CD4-positive, CD25-positive, alpha-beta regulatory T cell (primary cell): ENCODE data around the gene GPR137. TPM values are rescaled to one million over a fixed set of nuclear protein-coding genes. Genes with fewer than 3 reads are reported as not detected.
"Not testable (repeated sequence)": the region's sequence is repeated elsewhere in the genome, so short reads cannot be mapped to it uniquely, and the experiment has no call there.

ENCODE experiments used
- ATAC-seq, 2 donors: fragments of 150-1000 bp; cut with Tn5 transposase; one replicate each; pipeline ENCODE4 v1.10.0; 2021; ENCODE audit warnings: low read depth in 2 of 2, moderate number of reproducible peaks in 2 of 2, moderate library complexity in 1 of 2
- DNase-seq, 3 donors: peaks; one replicate each; pipeline versions ENCODE4 v3.0.0 to v3.0.0-alpha.2; 2012 to 2022; ENCODE audit warnings: mixed read lengths in 1 of 3
- H3K27ac ChIP-seq: one replicate; pipeline ENCODE4 v1.7.0; 2013; ENCODE audit warnings: mild to moderate bottlenecking, low read length; ENCODE audit not compliant: insufficient read depth, poor library complexity, severe bottlenecking
- H3K27me3 ChIP-seq: one replicate; pipeline ENCODE4 v1.7.0; 2013; ENCODE audit warnings: low read length; ENCODE audit not compliant: control insufficient read depth, insufficient read depth
- H3K36me3 ChIP-seq: one replicate; pipeline ENCODE4 v1.7.0; 2013; ENCODE audit warnings: mild to moderate bottlenecking, low read length, moderate library complexity; ENCODE audit not compliant: control insufficient read depth, insufficient read depth
- H3K4me1 ChIP-seq: 2 replicates; pipeline ENCODE4 v1.7.0; 2013; ENCODE audit warnings: mild to moderate bottlenecking, low read length; ENCODE audit not compliant: insufficient read depth, control insufficient read depth, poor library complexity, severe bottlenecking
- H3K4me3 ChIP-seq: one replicate; pipeline ENCODE4 v1.7.0; 2013; ENCODE audit warnings: low read depth, mild to moderate bottlenecking, low read length, moderate library complexity
- H3K9me3 ChIP-seq, 2 experiments: 1 replicate in 1 of 2; 2 replicates in 1 of 2; pipeline ENCODE4 v1.7.0; 2013; ENCODE audit warnings: low read length in 2 of 2, mild to moderate bottlenecking in 1 of 2, moderate library complexity in 1 of 2; ENCODE audit not compliant: control insufficient read depth in 2 of 2
- H3K27ac Mint-ChIP-seq, 3 donors: one replicate each; pipeline ENCODE4 v1.8.0; 2020 to 2022; ENCODE audit warnings: mild to moderate bottlenecking in 3 of 3, mixed read lengths in 3 of 3, moderate library complexity in 2 of 3
- H3K27me3 Mint-ChIP-seq: one replicate; pipeline ENCODE4 v1.8.0; 2022; ENCODE audit warnings: mild to moderate bottlenecking, mixed read lengths
- H3K36me3 Mint-ChIP-seq: one replicate; pipeline ENCODE4 v1.8.0; 2020; ENCODE audit warnings: mixed read lengths
- H3K4me1 Mint-ChIP-seq, 4 donors: one replicate each; pipeline ENCODE4 v1.8.0; 2020 to 2022; ENCODE audit warnings: mixed read lengths in 4 of 4, mild to moderate bottlenecking in 1 of 4
- H3K4me3 Mint-ChIP-seq, 4 donors: one replicate each; pipeline ENCODE4 v1.8.0; 2020 to 2022; ENCODE audit warnings: mild to moderate bottlenecking in 4 of 4, mixed read lengths in 4 of 4, moderate library complexity in 3 of 4
- H3K9me3 Mint-ChIP-seq, 7 donors: one replicate each; pipeline ENCODE4 v1.8.0; 2020 to 2022; ENCODE audit warnings: mixed read lengths in 7 of 7, mild to moderate bottlenecking in 3 of 7, moderate library complexity in 2 of 7
- polyA plus RNA-seq, 4 donors: library from polyadenylated mRNA; unstranded; fragments of 300-500 nt; fragmentation: Illumina TruSeq; gene quantifications; one replicate each; pipeline ENCODE4 v1.2.3, GENCODE V29; 2021
- total RNA-seq: library from RNA; stranded (reverse); gene quantifications from one replicate; pipeline ENCODE4 v1.2.3, GENCODE V29; 2022

The GPR137 gene
- total and polyA plus RNA-seq, 5 donors from 2014 or later: 4.1 to 26.0 (median 6.5) TPM

DNA sequence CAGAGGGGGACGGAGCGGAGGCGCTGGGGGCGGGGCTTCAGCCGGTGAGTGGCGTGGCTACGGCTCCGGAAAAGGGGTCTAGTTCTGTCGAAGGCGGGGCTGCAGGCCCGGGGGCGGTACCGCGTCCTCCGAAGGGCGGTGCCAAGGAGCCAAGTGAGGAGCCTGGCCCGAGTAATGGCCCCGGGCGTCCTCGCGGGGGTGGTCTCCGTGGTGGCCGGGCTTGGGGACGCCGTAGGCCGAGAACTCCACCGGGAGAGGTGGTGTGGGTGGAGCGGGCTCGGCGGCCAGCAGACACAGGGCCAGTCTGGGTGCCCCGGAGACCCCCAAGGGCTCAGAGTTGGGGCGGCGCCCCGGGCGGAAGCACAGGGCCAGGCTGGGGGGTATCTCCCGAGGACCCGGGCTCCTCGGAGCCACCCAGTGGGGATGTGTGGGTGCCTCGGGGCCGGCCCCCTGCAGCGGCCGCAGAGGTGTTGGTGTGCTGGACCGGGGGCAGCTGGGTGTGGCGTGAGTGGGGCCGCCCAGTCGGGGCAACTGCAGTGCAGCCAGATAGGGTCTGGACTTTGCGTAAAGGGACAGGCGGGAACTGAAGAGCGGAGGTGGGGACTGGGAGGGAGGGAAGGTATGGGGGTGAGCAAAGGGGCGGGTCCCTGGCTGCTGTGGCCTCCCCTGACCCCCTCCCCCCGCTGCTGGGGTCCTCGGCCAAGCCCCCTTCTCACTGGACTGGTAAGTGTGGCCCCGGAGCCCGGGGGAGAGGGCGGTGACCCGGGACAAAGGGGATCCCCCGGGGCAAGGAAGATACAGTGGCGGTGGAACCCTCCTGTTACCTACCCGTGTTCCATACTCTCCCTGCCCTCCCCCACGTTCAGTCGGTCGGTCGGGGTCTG, 43.9 kb upstream of the GPR137 start:
- Mint-ChIP-seq H3K4me3 (peak overlapping the region; percentile 87 to 98 (median 94)), H3K4me1 (peaks cover 0 to 53% (median 20%) of the 10 kb centered on the region in 4 donors), H3K27ac (peak overlapping the region; percentile 93 to 99 (median 98)), H3K27me3 (no peaks in the 10 kb centered on the region), H3K9me3 (no peaks in the 10 kb centered on the region), H3K36me3 (no peaks in the 10 kb centered on the region)
- Histone ChIP-seq H3K36me3 (peaks cover 4% of the 10 kb centered on the region), H3K27me3 (no peaks in the 10 kb centered on the region), H3K27ac (peak overlapping the region; percentile 100), H3K9me3 (no peaks in the 10 kb centered on the region), H3K4me3 (peak overlapping the region; percentile 7), H3K4me1 (peaks cover 45% of the 10 kb centered on the region)
- ATAC-seq: peak in 1 of 2 donors; percentile 0
- DNase-seq: peak in 1 of 3 donors; percentile 99

DNA sequence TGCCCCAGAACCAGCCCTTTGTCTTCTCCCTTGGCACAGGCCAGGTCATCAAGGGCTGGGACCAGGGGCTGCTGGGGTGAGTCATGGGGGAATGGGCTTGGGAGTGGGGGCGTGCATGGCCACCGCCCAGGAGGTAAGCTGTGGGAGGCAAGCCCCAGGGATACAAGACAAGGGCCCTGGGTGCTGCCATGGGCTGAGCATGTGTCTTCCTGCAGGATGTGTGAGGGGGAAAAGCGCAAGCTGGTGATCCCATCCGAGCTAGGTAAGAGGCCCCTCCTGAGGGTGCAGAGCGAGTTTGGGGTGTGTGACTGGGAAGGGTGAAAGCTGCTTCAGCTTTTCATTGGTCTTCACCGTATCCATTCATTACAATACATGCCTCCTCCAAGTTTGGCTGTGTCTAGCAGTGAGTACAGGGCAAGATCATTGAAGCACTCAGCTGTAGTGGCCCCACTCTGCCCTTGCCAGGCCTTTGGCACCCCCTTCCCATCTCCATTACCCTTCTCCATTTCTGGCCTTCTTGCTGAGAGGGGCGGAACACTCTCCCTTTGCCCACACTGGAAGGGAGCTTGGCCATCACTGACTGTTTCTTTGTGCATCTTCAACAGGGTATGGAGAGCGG, 42.3 kb upstream of the GPR137 start:
- Mint-ChIP-seq H3K4me1 (peaks cover 0 to 57% (median 25%) of the 10 kb centered on the region in 4 donors), H3K27ac (peak overlapping the region in 2 of 3 donors; percentile 15 to 44), H3K9me3 (peaks cover 0 to 2% (median 0%) of the 10 kb centered on the region in 7 donors), H3K4me3 (peak overlapping the region; percentile 68 to 79 (median 74)), H3K27me3 (no peaks in the 10 kb centered on the region), H3K36me3 (no peaks in the 10 kb centered on the region)
- Histone ChIP-seq H3K4me1 (peaks cover 57% of the 10 kb centered on the region), H3K27ac (no peak overlapping the region), H3K9me3 (no peaks in the 10 kb centered on the region), H3K36me3 (peaks cover 4% of the 10 kb centered on the region), H3K4me3 (no peak overlapping the region), H3K27me3 (no peaks in the 10 kb centered on the region)
- DNase-seq: no peak
- no peak for ATAC-seq

GRCh38 chr11:64244107-64244506, 41.5 kb upstream of the GPR137 start:
- Mint-ChIP-seq H3K27me3 (no peaks in the 10 kb centered on the region), H3K4me3 (peak overlapping the region; percentile 19 to 91 (median 62)), H3K9me3 (peaks cover 0 to 2% (median 0%) of the 10 kb centered on the region in 7 donors), H3K4me1 (peaks cover 0 to 57% (median 25%) of the 10 kb centered on the region in 4 donors), H3K27ac (peak overlapping the region in 1 of 3 donors; percentile 5), H3K36me3 (no peaks in the 10 kb centered on the region)
- H3K27ac ChIP-seq: no peak overlapping the region
- no peak for ATAC-seq
- H3K27me3 ChIP-seq: no peaks in the 10 kb centered on the region
- H3K4me3 ChIP-seq: no peak overlapping the region
- H3K36me3 ChIP-seq: peaks cover 4% of the 10 kb centered on the region
- H3K4me1 ChIP-seq: peaks cover 57% of the 10 kb centered on the region
- DNase-seq: no peak
- H3K9me3 ChIP-seq: no peaks in the 10 kb centered on the region

DNA sequence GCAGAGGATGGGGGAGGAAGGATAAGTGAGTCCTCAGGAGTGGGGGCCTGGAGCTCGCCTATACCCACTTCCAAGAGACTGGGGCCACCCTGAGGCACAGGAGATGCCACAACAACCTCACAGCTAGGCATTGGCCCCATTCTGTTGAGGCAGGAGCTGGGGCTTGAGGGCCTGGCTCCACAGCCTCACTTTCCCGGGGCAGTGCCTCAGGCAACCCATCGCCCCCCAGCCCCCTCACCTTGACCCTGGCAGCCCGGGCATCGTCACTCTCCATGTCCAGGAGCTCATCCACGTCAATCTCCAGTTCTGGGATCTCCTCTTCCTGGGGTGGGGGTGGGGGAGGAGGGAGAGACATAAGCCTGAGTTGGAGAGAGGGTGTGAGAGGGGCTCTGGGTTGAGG, 40.7 kb upstream of the GPR137 start:
- H3K36me3 ChIP-seq: peaks cover 4% of the 10 kb centered on the region
- peaks cover 55% of the 10 kb centered on the region for H3K4me1 ChIP-seq
- ATAC-seq: no peak
- H3K27ac Mint-ChIP-seq: peak overlapping the region in 2 of 3 donors; percentile 5 to 85
- no peaks in the 10 kb centered on the region for H3K27me3 Mint-ChIP-seq
- H3K9me3 ChIP-seq: no peaks in the 10 kb centered on the region
- peak overlapping the region; percentile 83 to 91 (median 86) for H3K4me3 Mint-ChIP-seq
- no peaks in the 10 kb centered on the region for H3K36me3 Mint-ChIP-seq
- no peaks in the 10 kb centered on the region for H3K27me3 ChIP-seq
- no peak overlapping the region for H3K4me3 ChIP-seq
- H3K9me3 Mint-ChIP-seq: peaks cover 0 to 2% (median 0%) of the 10 kb centered on the region in 7 donors
- no peak for DNase-seq
- peaks cover 0 to 53% (median 26%) of the 10 kb centered on the region in 4 donors for H3K4me1 Mint-ChIP-seq
- peak overlapping the region; percentile 55 for H3K27ac ChIP-seq

GRCh38 chr11:64245401-64245796, 40.2 kb upstream of the GPR137 start:
- H3K27me3 Mint-ChIP-seq: no peaks in the 10 kb centered on the region
- H3K4me1 ChIP-seq: peaks cover 54% of the 10 kb centered on the region
- H3K9me3 ChIP-seq: no peaks in the 10 kb centered on the region
- peak in 1 of 3 donors; percentile 52 for DNase-seq
- peak overlapping the region; percentile 83 to 91 (median 86) for H3K4me3 Mint-ChIP-seq
- no peak for ATAC-seq
- peaks cover 4% of the 10 kb centered on the region for H3K36me3 ChIP-seq
- peaks cover 0 to 2% (median 0%) of the 10 kb centered on the region in 7 donors for H3K9me3 Mint-ChIP-seq
- no peaks in the 10 kb centered on the region for H3K36me3 Mint-ChIP-seq
- H3K4me3 ChIP-seq: peak overlapping the region; percentile 37
- peak overlapping the region in 2 of 3 donors; percentile 5 to 85 for H3K27ac Mint-ChIP-seq
- no peaks in the 10 kb centered on the region for H3K27me3 ChIP-seq
- H3K4me1 Mint-ChIP-seq: peaks cover 0 to 51% (median 24%) of the 10 kb centered on the region in 4 donors
- peak overlapping the region; percentile 55 for H3K27ac ChIP-seq

DNA sequence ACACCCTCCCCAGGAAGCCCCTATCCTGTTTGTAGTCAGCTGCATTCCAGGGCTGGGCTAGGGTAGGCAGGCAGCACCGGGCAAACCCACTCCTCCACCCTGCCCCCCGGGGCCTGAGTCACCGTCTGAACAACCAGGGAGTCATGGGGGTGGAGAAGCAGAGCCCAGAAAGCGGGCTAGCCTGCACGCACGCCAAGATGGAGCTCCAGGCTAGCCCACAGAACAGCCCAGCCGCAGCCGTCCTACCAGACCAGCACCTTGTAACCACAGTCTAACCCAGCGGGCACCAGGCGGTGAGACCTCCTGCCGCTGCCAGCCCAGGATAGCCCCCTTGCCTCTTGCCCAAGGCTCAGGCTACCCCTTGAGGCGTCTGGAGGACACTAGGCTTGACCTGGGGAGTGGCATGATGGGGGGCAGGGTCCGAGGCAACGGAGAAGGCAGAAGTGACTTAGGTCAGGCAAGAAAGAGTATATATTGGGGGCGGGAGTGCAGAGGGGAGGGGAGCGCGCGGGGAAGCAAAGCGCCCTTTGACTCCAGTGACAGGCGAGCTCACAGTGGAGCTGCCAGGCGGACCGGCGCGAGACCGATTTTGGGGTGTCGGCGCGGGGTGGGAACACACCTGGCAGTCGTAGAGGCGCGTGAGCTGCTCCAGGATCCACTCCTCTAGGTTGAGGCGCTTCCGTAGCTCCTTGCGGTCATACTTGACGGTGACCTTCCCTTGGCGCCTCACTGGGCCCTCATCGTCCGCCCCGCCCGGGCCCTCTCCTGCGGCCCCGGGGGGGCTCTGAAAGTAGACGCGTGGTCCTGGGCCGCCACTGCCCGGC, 39.6 kb upstream of the GPR137 start:
- Histone ChIP-seq H3K27me3 (no peaks in the 10 kb centered on the region), H3K9me3 (no peaks in the 10 kb centered on the region), H3K4me3 (peak overlapping the region; percentile 37), H3K27ac (peak overlapping the region; percentile 55), H3K36me3 (peaks cover 4% of the 10 kb centered on the region), H3K4me1 (peaks cover 57% of the 10 kb centered on the region)
- peak; percentile 38 to 62 (median 50) for DNase-seq
- no peak for ATAC-seq
- H3K27me3 Mint-ChIP-seq: no peaks in the 10 kb centered on the region
- H3K4me3 Mint-ChIP-seq: peak overlapping the region; percentile 83 to 91 (median 86)
- peak overlapping the region in 2 of 3 donors; percentile 48 to 85 for H3K27ac Mint-ChIP-seq
- peaks cover 0 to 52% (median 21%) of the 10 kb centered on the region in 4 donors for H3K4me1 Mint-ChIP-seq
- H3K36me3 Mint-ChIP-seq: no peaks in the 10 kb centered on the region
- peaks cover 0 to 2% (median 0%) of the 10 kb centered on the region in 7 donors for H3K9me3 Mint-ChIP-seq

DNA sequence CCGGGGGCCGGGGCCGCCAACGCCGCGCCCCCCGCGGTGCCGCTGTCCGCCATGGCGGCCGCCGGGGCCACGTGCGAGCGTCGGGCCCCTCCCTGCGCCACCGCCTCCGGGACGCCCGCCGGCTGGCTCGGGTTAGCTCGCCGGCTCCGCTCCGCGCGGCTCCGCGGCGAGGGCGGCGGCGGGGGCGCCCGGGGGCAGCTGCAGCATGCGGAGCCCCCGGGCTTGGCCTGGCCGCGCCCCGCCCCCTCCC, 39.1 kb upstream of the GPR137 start:
- H3K27ac Mint-ChIP-seq, H3K4me3 ChIP-seq: not testable (repeated sequence)
- H3K4me1 Mint-ChIP-seq: peaks cover 0 to 49% (median 21%) of the 10 kb centered on the region in 4 donors

More for the DNA sequence above, 39.1 kb upstream of the GPR137 start:
- ATAC-seq: peak; percentile 4 to 17
- H3K36me3 ChIP-seq, H3K27ac ChIP-seq, H3K9me3 ChIP-seq, H3K9me3 Mint-ChIP-seq, H3K27me3 ChIP-seq, H3K27me3 Mint-ChIP-seq, DNase-seq, H3K36me3 Mint-ChIP-seq: not testable (repeated sequence)
- peak overlapping the region; percentile 82 to 92 (median 89) for H3K4me3 Mint-ChIP-seq
- H3K4me1 ChIP-seq: peaks cover 59% of the 10 kb centered on the region
